K562 (cell line): ENCODE data around the gene VMP1. TPM values are rescaled to one million over a fixed set of nuclear protein-coding genes. Genes with fewer than 3 reads are reported as not detected.
A peak's percentile ranks its signal among the peaks of the same experiment; 100 is the strongest.

Experiments used
- ATAC-seq: fragments of 200-7000 bp; cut with Tn5 transposase; 3 replicates; pipeline ENCODE4 v1.9.1; 2020; ENCODE audit warnings: moderate library complexity
- BruUV-seq: library from RNA; stranded (reverse); fragments of 400-500 nt; replicated peaks from 2 replicates; lab custom pipeline; 2021; lab: Mats Ljungman, UMichigan
- CTCF ChIA-PET: fragments of 300-600 bp; formaldehyde crosslinking; extraction: SDS; loops from one replicate; lab custom pipeline; 2021; ENCODE audit warnings: low intra/inter-chr PET ratio; lab: Yijun Ruan, JAX
- POLR2A ChIA-PET: fragments of 300-600, 350-650 bp; sonication (Branson Sonifier 250); formaldehyde crosslinking; extraction: SDS; loops from one replicate; lab custom pipeline; 2021; ENCODE audit warnings: antibody characterized with exemption, inconsistent platforms; lab: Yijun Ruan, JAX
- DNase-seq, 4 experiments: peaks; one replicate each; pipeline versions ENCODE4 v3.0.0 to v3.0.0-alpha.2; 2011 to 2018; ENCODE audit warnings: low spot score in 3 of 4, mixed read lengths in 3 of 4; ENCODE audit errors: extremely low read depth in 1 of 4
- FAIRE-seq: peaks from 2 replicates; lab custom pipeline; 2011; peaks lifted over from hg19 to GRCh38; lab: Jason Lieb, UNC
- H2AFZ ChIP-seq: 2 replicates; pipeline ENCODE4 v1.6.0; 2011; ENCODE audit warnings: low read depth, low read length, control low read depth, inconsistent platforms
- H3K27ac ChIP-seq: fragments of 200-600 bp; 3 replicates; pipeline ENCODE4 v1.8.0; 2011; ENCODE audit warnings: low read depth, mild to moderate bottlenecking, control low read depth, inconsistent platforms, low read length, moderate library complexity, mixed read lengths; ENCODE audit errors: extremely low read depth
- H3K27me3 ChIP-seq, 2 experiments: fragments of 300-600 bp in 1 of 2; 2 replicates in 1 of 2; 3 replicates in 1 of 2; pipeline versions ENCODE4 v1.6.0 to v1.8.0; 2011; ENCODE audit warnings: inconsistent platforms in 2 of 2, low read length in 2 of 2, mild to moderate bottlenecking in 1 of 2, mixed read lengths in 1 of 2, moderate library complexity in 1 of 2; ENCODE audit not compliant: control insufficient read depth in 2 of 2, insufficient read depth in 2 of 2
- H3K36me3 ChIP-seq: fragments of 300-600 bp; 3 replicates; pipeline ENCODE4 v1.8.0; 2011; ENCODE audit warnings: mild to moderate bottlenecking, low read length, inconsistent platforms; ENCODE audit not compliant: control insufficient read depth, insufficient read depth
- H3K4me1 ChIP-seq, 2 experiments: fragments of 200-600 bp in 1 of 2; replicated peaks in 1 of 2; 2 replicates in 1 of 2; 3 replicates in 1 of 2; pipeline versions ENCODE4 v1.5.1 to v1.8.0; 2011; ENCODE audit warnings: inconsistent platforms in 2 of 2, low read length in 2 of 2, mild to moderate bottlenecking in 1 of 2, mixed read lengths in 1 of 2, moderate library complexity in 1 of 2; ENCODE audit not compliant: control insufficient read depth in 2 of 2, insufficient read depth in 2 of 2
- H3K4me2 ChIP-seq: 2 replicates; pipeline ENCODE4 v1.6.1; 2011; ENCODE audit warnings: low read length, control low read depth, inconsistent platforms, mixed read lengths; ENCODE audit not compliant: insufficient read depth
- H3K4me3 ChIP-seq: fragments of 200-600 bp; sonication (generic), shearing (Covaris generic); 2 replicates; pipeline ENCODE4 v1.5.1; 2016; ENCODE audit warnings: control low read depth, inconsistent platforms
- H3K79me2 ChIP-seq: fragments of 200-600 bp; 3 replicates; pipeline ENCODE4 v1.8.0; 2011; ENCODE audit warnings: low read length, inconsistent platforms; ENCODE audit not compliant: control insufficient read depth, insufficient read depth
- H3K9ac ChIP-seq, 2 experiments: 2 replicates each; pipeline versions ENCODE4 v1.6.0 to v1.6.1; 2011; ENCODE audit warnings: low read depth in 2 of 2, low read length in 2 of 2, control low read depth in 1 of 2, inconsistent platforms in 1 of 2, mild to moderate bottlenecking in 1 of 2, mixed read lengths in 1 of 2; ENCODE audit not compliant: insufficient read depth in 1 of 2
- H3K9me1 ChIP-seq: one replicate; pipeline ENCODE4 v1.6.0; 2011; ENCODE audit warnings: inconsistent platforms, mild to moderate bottlenecking, low read length, moderate library complexity; ENCODE audit not compliant: control insufficient read depth, insufficient read depth
- H3K9me3 ChIP-seq: replicated peaks from 2 replicates; pipeline ENCODE4 v1.5.1; 2011; ENCODE audit warnings: low read depth, low read length, inconsistent platforms; ENCODE audit not compliant: control insufficient read depth, insufficient read depth
- H4K20me1 ChIP-seq: replicated peaks from 2 replicates; pipeline ENCODE4 v1.6.1; 2011; ENCODE audit warnings: low read length, inconsistent platforms, mixed read lengths; ENCODE audit not compliant: control insufficient read depth, insufficient read depth
- MCM2 ChIP-seq: fragments of 450-650 bp; IDR thresholded peaks from 2 replicates; pipeline ENCODE4 v1.6.1; 2017; ENCODE audit warnings: low read depth, mild to moderate bottlenecking
- ZNF121 ChIP-seq: sonication (generic); formaldehyde crosslinking; conservative IDR thresholded peaks from 2 replicates; pipeline ENCODE4 v1.8.0; 2022; ENCODE audit warnings: missing genetic modification reagents
- WGBS: fragments of 100-300 bp; shearing (Covaris generic); methylation state at CpG from one replicate; pipeline ENCODE4 v1.1.6; 2016; ENCODE audit warnings: low coverage, mixed read lengths; ENCODE audit not compliant: insufficient coverage; ENCODE audit errors: missing lambda C conversion rate; 5-methylcytosine and 5-hydroxymethylcytosine counted together
- in situ Hi-C: fragments of 300-500 bp; cut with MboI; formaldehyde crosslinking; loops from 4 replicates; pipeline ENCODE4 v1.15.0; 2018; ENCODE audit warnings: inconsistent platforms, mixed read lengths
- intact Hi-C: fragments of 100-400 bp; cut with micrococcal nuclease; formaldehyde crosslinking; loops from 2 replicates; pipeline ENCODE4 v1.14.2; 2022
- polyA plus RNA-seq, 8 experiments: library from polyadenylated mRNA; depleted of rRNA in 4 of 8; stranded (reverse) in 5 of 8; unstranded in 3 of 8; fragments of >200 nt; fragmentation: Nextera tagmentation in 2 of 8; fragmentation: Illumina TruSeq in 1 of 8; extraction: Ambion mirVana in 2 of 8; extraction: Trizol in 1 of 8; gene quantifications; 2 replicates each; pipeline versions ENCODE4 v1.2.1 to v1.2.3, GENCODE V29; 2011 to 2014; ENCODE audit warnings: inconsistent platforms in 1 of 8, missing spikeins in 1 of 8
- total RNA-seq, 7 experiments: library from RNA; depleted of rRNA in 6 of 7; stranded (reverse); fragments of >200 nt in 6 of 7; fragmentation: Illumina TruSeq in 2 of 7; extraction: Trizol in 2 of 7; gene quantifications; 2 replicates each; pipeline versions ENCODE4 v1.2.1 to v1.2.3, GENCODE V29; 2011 to 2021; ENCODE audit warnings: low replicate concordance in 1 of 7

The VMP1 gene
- total and polyA plus RNA-seq, 9 of the 15 experiments (the other 6 are each of a cell fraction or from before 2014, with no cell fraction given) = 123 to 304 (median 151) TPM

GRCh38 chr17:59752922-59753321 is 45.5 kb downstream of the VMP1 start:
- no peaks in the 10 kb centered on the region for H3K27me3 ChIP-seq
- in situ Hi-C loops = no loop called here
- FAIRE-seq = no peak

More at GRCh38 chr17:59752922-59753321, 45.5 kb downstream of the VMP1 start:
- intact Hi-C loops = loop anchor here (1.0 to 2.0 kb wide), 3 partner anchors 32 to 106 kb away; no protein-coding TSS in a partner anchor
- no peaks in the 10 kb centered on the region for H4K20me1 ChIP-seq
- DNase-seq (no peak), ATAC-seq (no peak)
- POLR2A ChIA-PET = interaction anchor here (0.6 to 5.4 kb wide), 9 partner anchors 26 to 975 kb away, joined by 3 to 87 read pairs (median 3); no protein-coding TSS in a partner anchor
- H3K9ac ChIP-seq = no peak overlapping the region
- peaks cover 0 to 5% of the 10 kb centered on the region in 2 experiments; a peak in 2 of 5 replicates for H3K4me1 ChIP-seq
- H3K36me3 ChIP-seq = peaks cover 21% of the 10 kb centered on the region
- no TSS peak for BruUV-seq
- WGBS = 69% methylated on average over 7 of the region's 7 CpGs
- TF ChIP-seq ZNF121 = 0 out of 2 replicates have a peak, but pooled peaks have one; percentile 12
- no peak for TF ChIP-seq MCM2
- H3K4me3 ChIP-seq = no peak overlapping the region
- no peak overlapping the region for H3K27ac ChIP-seq
- H3K4me2 ChIP-seq = no peak overlapping the region
- no peaks in the 10 kb centered on the region for H3K9me3 ChIP-seq
- CTCF ChIA-PET = interaction anchor here (0.9 to 3.5 kb wide), 3 partner anchors 10 to 107 kb away, joined by 5 to 54 read pairs (median 18); no protein-coding TSS in a partner anchor
- no peak overlapping the region for H2AFZ ChIP-seq
- no peaks in the 10 kb centered on the region; the same call in 2 of the 3 replicates for H3K79me2 ChIP-seq
- no peaks in the 10 kb centered on the region for H3K9me1 ChIP-seq
